DND-41 (cell line): ENCODE results near the gene GAS1.

Experiments used
- ATAC-seq: fragments of 200-7000 bp; cut with Tn5 transposase; 3 replicates; pipeline ENCODE4 v1.9.1; 2021; ENCODE audit warnings: low read depth; ENCODE audit not compliant: insufficient read depth
- DNase-seq: peaks from one replicate; pipeline ENCODE4 v3.0.0-alpha.2; 2020
- H2AFZ ChIP-seq: 2 replicates; pipeline ENCODE4 v1.6.0; 2012; ENCODE audit warnings: low read depth, low read length
- H3K27ac ChIP-seq: 2 replicates; pipeline ENCODE4 v1.5.1; 2012; ENCODE audit warnings: low read length, inconsistent platforms
- H3K27me3 ChIP-seq: fragments of 200-600 bp; sonication (generic); 2 replicates; pipeline ENCODE4 v1.6.0; 2012; ENCODE audit warnings: low read length, mild to moderate bottlenecking, inconsistent platforms; ENCODE audit not compliant: insufficient read depth, poor library complexity
- H3K36me3 ChIP-seq: 2 replicates; pipeline ENCODE4 v1.5.1; 2012; ENCODE audit warnings: low read length, inconsistent platforms; ENCODE audit not compliant: insufficient read depth
- H3K4me1 ChIP-seq: 2 replicates; pipeline ENCODE4 v1.5.1; 2012; ENCODE audit warnings: mild to moderate bottlenecking, low read length; ENCODE audit not compliant: insufficient read depth
- H3K4me2 ChIP-seq: 2 replicates; pipeline ENCODE4 v1.6.0; 2012; ENCODE audit warnings: mild to moderate bottlenecking, moderate library complexity, low read length, inconsistent platforms; ENCODE audit not compliant: insufficient read depth
- H3K4me3 ChIP-seq, 2 experiments: fragments of 200-600 bp in 1 of 2; shearing (Covaris generic) in 1 of 2; 2 replicates each; pipeline ENCODE4 v1.5.1; 2012 to 2016; ENCODE audit warnings: inconsistent platforms in 2 of 2, low read length in 2 of 2, mild to moderate bottlenecking in 2 of 2, low read depth in 1 of 2, moderate library complexity in 1 of 2
- H3K79me2 ChIP-seq: 2 replicates; pipeline ENCODE4 v1.6.0; 2012; ENCODE audit warnings: low read length, inconsistent platforms; ENCODE audit not compliant: insufficient read depth
- H3K9ac ChIP-seq: 2 replicates; pipeline ENCODE4 v1.6.0; 2012; ENCODE audit warnings: low read depth, mild to moderate bottlenecking, inconsistent platforms, low read length, moderate library complexity
- H3K9me3 ChIP-seq: 2 replicates; pipeline ENCODE4 v1.5.1; 2012; ENCODE audit warnings: low read length, moderate library complexity, mild to moderate bottlenecking, inconsistent platforms; ENCODE audit not compliant: insufficient read depth, severe bottlenecking
- H4K20me1 ChIP-seq: 2 replicates; pipeline ENCODE4 v1.6.0; 2012; ENCODE audit warnings: low read length; ENCODE audit not compliant: insufficient read depth
- EZH2 ChIP-seq: IDR thresholded peaks from 3 replicates; pipeline ENCODE4 v1.6.1; 2012; ENCODE audit warnings: borderline replicate concordance, low read depth, mild to moderate bottlenecking, moderate library complexity, low read length, inconsistent platforms; ENCODE audit not compliant: severe bottlenecking
- TF ChIP-seq, protein P1 (sequence below): IDR thresholded peaks from 2 replicates; pipeline ENCODE4 v1.5.1; 2012; ENCODE audit warnings: borderline replicate concordance, low read length, moderate library complexity, mild to moderate bottlenecking; ENCODE audit not compliant: poor library complexity, severe bottlenecking; ENCODE audit errors: extremely low read depth

GAS1 gene

DNA sequence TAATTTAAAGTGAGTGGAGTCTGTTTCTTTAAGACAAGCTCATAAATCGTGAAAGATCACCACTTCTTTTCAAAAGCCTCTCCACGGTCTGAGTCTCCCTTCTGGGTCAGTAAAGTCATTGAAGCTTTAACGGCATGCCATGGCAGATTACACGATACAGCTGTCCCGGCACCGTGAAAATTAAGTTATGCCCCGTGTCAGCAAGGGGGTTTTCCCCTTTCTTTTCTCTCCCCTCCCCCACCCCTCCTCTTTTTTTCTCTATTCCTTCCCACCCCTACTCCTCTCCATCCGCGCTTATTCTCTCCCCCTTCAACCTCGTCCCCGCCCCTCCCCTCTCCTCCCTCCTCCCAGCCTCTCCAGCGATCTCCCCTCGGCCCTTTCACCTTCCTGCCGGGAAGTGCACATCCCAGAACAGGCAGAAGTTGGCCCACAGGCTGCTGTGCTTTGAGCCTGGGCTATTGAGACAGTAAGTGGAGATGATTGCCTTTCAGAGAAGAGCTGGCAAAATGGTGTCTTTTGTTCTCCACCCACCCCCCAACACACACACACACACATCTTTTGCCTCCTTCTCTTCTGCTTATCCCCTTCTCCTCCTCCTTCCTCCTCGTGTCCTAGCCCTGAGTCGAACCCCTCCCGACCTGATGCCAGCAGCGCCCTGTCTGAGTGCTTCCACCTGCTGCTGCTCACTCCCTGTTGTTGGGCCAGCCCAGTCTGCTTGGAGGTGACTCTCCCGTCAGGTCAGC lies 44.1 kb downstream of the GAS1 start:
- no peak overlapping the region for H2AFZ ChIP-seq

DNA sequence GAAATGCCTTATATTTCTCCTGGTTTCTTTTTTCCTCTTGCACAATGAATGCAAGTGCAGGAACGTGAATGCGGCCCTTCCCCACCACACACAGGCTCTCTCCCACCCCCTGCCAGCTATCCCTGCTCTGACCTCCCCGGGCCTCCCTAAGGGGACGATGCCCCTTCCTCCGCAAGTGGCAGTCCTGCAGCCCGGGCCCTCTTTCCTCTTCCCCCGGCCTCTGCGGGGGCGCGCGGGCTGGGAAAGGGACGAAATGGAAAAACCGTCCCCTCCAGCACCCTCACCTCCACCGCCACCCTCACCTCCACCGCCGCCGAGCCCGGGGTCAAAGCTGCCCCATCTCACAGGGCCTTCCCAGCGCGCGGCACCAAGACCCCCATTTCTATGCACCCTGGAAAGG lies 44.7 kb downstream of the GAS1 start:
- no peak overlapping the region for H2AFZ ChIP-seq
- no peak overlapping the region for H3K4me3 ChIP-seq

More for the DNA sequence above, 44.1 kb downstream of the GAS1 start:
- H3K27ac ChIP-seq: no peak overlapping the region
- no peaks in the 10 kb centered on the region for H3K4me1 ChIP-seq
- no peak overlapping the region for H3K9ac ChIP-seq
- H3K27me3 ChIP-seq: no peaks in the 10 kb centered on the region
- no peaks in the 10 kb centered on the region for H4K20me1 ChIP-seq
- no peak for TF ChIP-seq EZH2
- TF ChIP-seq, protein P1, sequence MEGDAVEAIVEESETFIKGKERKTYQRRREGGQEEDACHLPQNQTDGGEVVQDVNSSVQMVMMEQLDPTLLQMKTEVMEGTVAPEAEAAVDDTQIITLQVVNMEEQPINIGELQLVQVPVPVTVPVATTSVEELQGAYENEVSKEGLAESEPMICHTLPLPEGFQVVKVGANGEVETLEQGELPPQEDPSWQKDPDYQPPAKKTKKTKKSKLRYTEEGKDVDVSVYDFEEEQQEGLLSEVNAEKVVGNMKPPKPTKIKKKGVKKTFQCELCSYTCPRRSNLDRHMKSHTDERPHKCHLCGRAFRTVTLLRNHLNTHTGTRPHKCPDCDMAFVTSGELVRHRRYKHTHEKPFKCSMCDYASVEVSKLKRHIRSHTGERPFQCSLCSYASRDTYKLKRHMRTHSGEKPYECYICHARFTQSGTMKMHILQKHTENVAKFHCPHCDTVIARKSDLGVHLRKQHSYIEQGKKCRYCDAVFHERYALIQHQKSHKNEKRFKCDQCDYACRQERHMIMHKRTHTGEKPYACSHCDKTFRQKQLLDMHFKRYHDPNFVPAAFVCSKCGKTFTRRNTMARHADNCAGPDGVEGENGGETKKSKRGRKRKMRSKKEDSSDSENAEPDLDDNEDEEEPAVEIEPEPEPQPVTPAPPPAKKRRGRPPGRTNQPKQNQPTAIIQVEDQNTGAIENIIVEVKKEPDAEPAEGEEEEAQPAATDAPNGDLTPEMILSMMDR: no peak
- no peaks in the 10 kb centered on the region for H3K9me3 ChIP-seq
- no peaks in the 10 kb centered on the region for H3K79me2 ChIP-seq
- no peaks in the 10 kb centered on the region for H3K36me3 ChIP-seq
- no peak for ATAC-seq
- DNase-seq: no peak
- H3K4me3 ChIP-seq: no peak overlapping the region
- no peak overlapping the region for H3K4me2 ChIP-seq

DNA sequence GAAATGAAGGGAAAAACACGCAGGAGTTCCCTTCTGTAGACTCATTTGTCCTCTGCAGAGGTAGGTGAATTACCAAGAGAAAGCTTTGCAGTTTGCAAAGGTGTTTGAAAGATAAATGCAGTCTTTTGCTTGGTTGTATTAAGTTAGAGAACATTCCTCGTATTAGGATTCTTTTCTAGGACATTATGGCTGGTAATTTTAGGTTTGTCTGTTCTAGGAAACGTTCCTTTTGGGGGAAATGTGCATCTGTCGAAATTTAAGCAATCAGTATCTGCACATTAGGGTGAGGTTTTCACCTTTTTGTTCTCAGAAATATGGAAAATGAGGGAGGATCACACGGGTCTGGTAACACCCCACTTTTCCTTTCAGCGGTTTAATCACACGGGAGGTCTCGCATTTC lies 45.1 kb downstream of the GAS1 start:
- Histone ChIP-seq H3K27ac (no peak overlapping the region), H3K27me3 (no peaks in the 10 kb centered on the region), H3K4me3 (no peak overlapping the region), H3K4me2 (no peak overlapping the region), H3K4me1 (no peaks in the 10 kb centered on the region), H3K9me3 (no peaks in the 10 kb centered on the region), H3K79me2 (no peaks in the 10 kb centered on the region), H2AFZ (no peak overlapping the region), H3K9ac (no peak overlapping the region), H4K20me1 (no peaks in the 10 kb centered on the region), H3K36me3 (no peaks in the 10 kb centered on the region)
- DNase-seq: no peak
- TF ChIP-seq, protein P1: no peak
- TF ChIP-seq EZH2: no peak
- no peak for ATAC-seq

More for the DNA sequence above, 44.7 kb downstream of the GAS1 start:
- no peak for DNase-seq
- ATAC-seq: no peak
- H3K27me3 ChIP-seq: no peaks in the 10 kb centered on the region
- no peaks in the 10 kb centered on the region for H3K36me3 ChIP-seq
- no peaks in the 10 kb centered on the region for H3K4me1 ChIP-seq
- no peak overlapping the region for H3K4me2 ChIP-seq
- no peaks in the 10 kb centered on the region for H4K20me1 ChIP-seq
- H3K79me2 ChIP-seq: no peaks in the 10 kb centered on the region
- no peak for TF ChIP-seq EZH2
- TF ChIP-seq, protein P1: no peak
- H3K9ac ChIP-seq: no peak overlapping the region
- no peak overlapping the region for H3K27ac ChIP-seq
- no peaks in the 10 kb centered on the region for H3K9me3 ChIP-seq

DNA sequence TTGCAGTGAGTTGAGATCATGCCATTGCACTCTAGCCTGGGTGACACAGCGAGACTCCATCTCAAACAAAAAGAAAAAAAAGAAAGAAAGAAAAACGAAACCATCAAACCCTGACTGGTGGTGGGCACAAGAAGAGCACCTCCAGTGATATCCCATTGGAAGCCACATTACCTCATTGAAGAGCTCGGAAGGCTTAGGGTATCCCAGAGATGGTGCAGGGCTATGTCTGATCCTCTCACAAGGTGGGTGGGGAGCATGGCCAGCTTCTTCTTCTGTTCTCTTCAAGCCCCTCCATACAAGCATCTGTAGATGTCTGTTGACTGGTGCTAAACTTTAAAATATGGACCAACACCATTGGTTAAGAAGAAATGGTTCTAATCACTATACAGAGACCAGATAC lies 45.8 kb downstream of the GAS1 start:
- Histone ChIP-seq H3K9me3 (no peaks in the 10 kb centered on the region), H4K20me1 (no peaks in the 10 kb centered on the region), H3K79me2 (no peaks in the 10 kb centered on the region), H3K4me1 (no peaks in the 10 kb centered on the region), H3K4me3 (no peak overlapping the region), H3K9ac (no peak overlapping the region), H3K36me3 (no peaks in the 10 kb centered on the region), H3K4me2 (no peak overlapping the region), H3K27ac (no peak overlapping the region), H3K27me3 (no peaks in the 10 kb centered on the region), H2AFZ (no peak overlapping the region)
- no peak for DNase-seq
- ATAC-seq: no peak
- TF ChIP-seq, protein P1: no peak
- no peak for TF ChIP-seq EZH2
